ENCODE measurements around the gene CHCHD3.

Gene CHCHD3

GRCh38 chr7:132767378-132767777 lies 314.5 kb downstream of the CHCHD3 start:
- no peak for DNase-seq (ENCODE audit: low spot score)
- in situ Hi-C loops (cut with MboI; ENCODE audit: low pct_unique_long_range_greater_than_20kb, low sequenced_read_pairs, unreplicated experiment): no loop called here
- TF ChIP-seq CTCF (IDR thresholded peaks at IDR 0.05; ENCODE audit: extremely low read depth, insufficient read depth, missing control alignments): no peak

- no peak for TF ChIP-seq CTCF (IDR thresholded peaks at IDR 0.05; ENCODE audit: extremely low read depth, insufficient read depth, missing control alignments)
- in situ Hi-C loops (cut with MboI; ENCODE audit: low pct_unique_long_range_greater_than_20kb, low sequenced_read_pairs, unreplicated experiment): no loop called here
- no peak for DNase-seq (ENCODE audit: low spot score)
These were observed 315.2 kb downstream of the CHCHD3 start for GRCh38 chr7:132766660-132767059.

- no peak for TF ChIP-seq CTCF (IDR thresholded peaks at IDR 0.05; ENCODE audit: extremely low read depth, insufficient read depth, missing control alignments)
- no peak for DNase-seq (ENCODE audit: low spot score)
- in situ Hi-C loops (cut with MboI; ENCODE audit: low pct_unique_long_range_greater_than_20kb, low sequenced_read_pairs, unreplicated experiment): no loop called here
These were observed 316.0 kb downstream of the CHCHD3 start for GRCh38 chr7:132765861-132766260.

GRCh38 chr7:132764762-132765161 lies 317.1 kb downstream of the CHCHD3 start:
- in situ Hi-C loops (cut with MboI; ENCODE audit: low pct_unique_long_range_greater_than_20kb, low sequenced_read_pairs, unreplicated experiment): no loop called here
- DNase-seq (ENCODE audit: low spot score): no peak
- TF ChIP-seq CTCF (IDR thresholded peaks at IDR 0.05; ENCODE audit: extremely low read depth, insufficient read depth, missing control alignments): no peak

GRCh38 chr7:132760866-132761265 lies 321.0 kb downstream of the CHCHD3 start:
- DNase-seq (ENCODE audit: low spot score): no peak
- in situ Hi-C loops (cut with MboI; ENCODE audit: low pct_unique_long_range_greater_than_20kb, low sequenced_read_pairs, unreplicated experiment): no loop called here
- TF ChIP-seq CTCF (IDR thresholded peaks at IDR 0.05; ENCODE audit: extremely low read depth, insufficient read depth, missing control alignments): no peak

- in situ Hi-C loops (cut with MboI; ENCODE audit: low pct_unique_long_range_greater_than_20kb, low sequenced_read_pairs, unreplicated experiment): no loop called here
- no peak for TF ChIP-seq CTCF (IDR thresholded peaks at IDR 0.05; ENCODE audit: extremely low read depth, insufficient read depth, missing control alignments)
- no peak for DNase-seq (ENCODE audit: low spot score)
These were observed 321.7 kb downstream of the CHCHD3 start for GRCh38 chr7:132760244-132760623.

All from GM13977 (cell line).